HepG2 (cell line): ENCODE data around the gene LBX2. TPM values are rescaled to one million over a fixed set of nuclear protein-coding genes. Genes with fewer than 3 reads are reported as not detected.

Source experiments
- ATAC-seq: fragments of 200-7000 bp; cut with Tn5 transposase; 3 replicates; pipeline ENCODE4 v1.9.1; 2020; ENCODE audit warnings: mild to moderate bottlenecking, moderate library complexity
- BruUV-seq: library from RNA; stranded (reverse); fragments of 400-500 nt; replicated peaks from 2 replicates; lab custom pipeline; 2021; lab: Mats Ljungman, UMichigan
- CTCF ChIA-PET: fragments of 300-600 bp; formaldehyde crosslinking; extraction: SDS; loops from one replicate; lab custom pipeline; 2021; ENCODE audit warnings: low total read pairs, inconsistent platforms, low intra/inter-chr PET ratio; lab: Yijun Ruan, JAX
- POLR2A ChIA-PET: fragments of 350-600 bp; sonication (Branson Sonifier 250); formaldehyde crosslinking; loops from one replicate; lab custom pipeline; 2020; ENCODE audit warnings: antibody characterized with exemption, inconsistent platforms; lab: Yijun Ruan, JAX
- DNase-seq: peaks from one replicate; pipeline ENCODE4 v3.0.0-alpha.2; 2015; ENCODE audit warnings: low spot score
- FAIRE-seq: peaks from 3 replicates; lab custom pipeline; 2011; peaks lifted over from hg19 to GRCh38; lab: Jason Lieb, UNC
- H2AFZ ChIP-seq: one replicate; pipeline ENCODE4 v1.6.1; 2011; ENCODE audit warnings: low read length, inconsistent platforms
- H3K27ac ChIP-seq: fragments of 300-600 bp; 3 replicates; pipeline ENCODE4 v1.8.0; 2011; ENCODE audit warnings: mixed run types, mild to moderate bottlenecking, mixed read lengths, low read length, inconsistent platforms; ENCODE audit not compliant: insufficient read depth; ENCODE audit errors: extremely low read length
- H3K27me3 ChIP-seq, 2 experiments: fragments of 200-600 bp in 1 of 2; 2 replicates in 1 of 2; 3 replicates in 1 of 2; pipeline versions ENCODE4 v1.6.0 to v1.8.0; 2011; ENCODE audit warnings: low read length in 2 of 2, mild to moderate bottlenecking in 2 of 2, moderate library complexity in 2 of 2, inconsistent platforms in 1 of 2; ENCODE audit not compliant: insufficient read depth in 2 of 2, control insufficient read depth in 1 of 2
- H3K36me3 ChIP-seq, 2 experiments: fragments of 200-600 bp in 1 of 2; replicated peaks in 1 of 2; 2 replicates in 1 of 2; 3 replicates in 1 of 2; pipeline versions ENCODE4 v1.5.1 to v1.8.0; 2011; ENCODE audit warnings: low read length in 2 of 2, inconsistent platforms in 1 of 2; ENCODE audit not compliant: insufficient read depth in 2 of 2, control insufficient read depth in 1 of 2
- H3K4me1 ChIP-seq: 2 replicates; pipeline ENCODE4 v1.5.1; 2012; ENCODE audit warnings: low read length, inconsistent platforms; ENCODE audit not compliant: insufficient read depth
- H3K4me2 ChIP-seq: 2 replicates; pipeline ENCODE4 v1.6.0; 2011; ENCODE audit warnings: low read depth, low read length, inconsistent platforms
- H3K4me3 ChIP-seq, 3 experiments: fragments of 200-600 bp in 1 of 3; sonication (generic), shearing (Covaris generic) in 1 of 3; replicated peaks in 1 of 3; 2 replicates each; pipeline ENCODE4 v1.5.1; 2011 to 2016; ENCODE audit warnings: low read length in 3 of 3, inconsistent platforms in 2 of 3, low read depth in 2 of 3, mild to moderate bottlenecking in 2 of 3, control low read depth in 1 of 3, mixed read lengths in 1 of 3; ENCODE audit not compliant: insufficient read depth in 1 of 3
- H3K79me2 ChIP-seq: one replicate; pipeline ENCODE4 v1.6.1; 2011; ENCODE audit warnings: low read length, inconsistent platforms; ENCODE audit not compliant: insufficient read depth
- H3K9ac ChIP-seq: 2 replicates; pipeline ENCODE4 v1.6.0; 2011; ENCODE audit warnings: mild to moderate bottlenecking, low read depth, low read length, inconsistent platforms; ENCODE audit not compliant: insufficient read depth
- H3K9me3 ChIP-seq: 2 replicates; pipeline ENCODE4 v1.5.1; 2012; ENCODE audit warnings: mild to moderate bottlenecking, low read length
- H4K20me1 ChIP-seq: 2 replicates; pipeline ENCODE4 v1.6.0; 2011; ENCODE audit warnings: inconsistent platforms, mild to moderate bottlenecking, low read length, moderate library complexity; ENCODE audit not compliant: insufficient read depth
- AGO1 ChIP-seq: fragments of 200-400 bp; formaldehyde crosslinking; IDR thresholded peaks from 2 replicates; pipeline ENCODE4 v1.6.1; 2017; ENCODE audit warnings: mild to moderate bottlenecking, low read depth, low read length, moderate library complexity; ENCODE audit not compliant: poor library complexity, severe bottlenecking
- AGO2 ChIP-seq: fragments of 200-400 bp; formaldehyde crosslinking; optimal IDR thresholded peaks from 2 replicates; pipeline ENCODE3; 2017; ENCODE audit warnings: mild to moderate bottlenecking, low read depth, low read length, moderate library complexity
- DNMT1 ChIP-seq: sonication (generic); formaldehyde crosslinking; IDR thresholded peaks from 2 replicates; pipeline ENCODE4 v1.5.1; 2020; ENCODE audit warnings: mild to moderate bottlenecking, missing genetic modification reagents
- JUNB ChIP-seq: sonication (generic); formaldehyde crosslinking; IDR thresholded peaks from 2 replicates; pipeline ENCODE4 v1.8.0; 2022; ENCODE audit warnings: missing genetic modification reagents, mild to moderate bottlenecking, borderline replicate concordance
- MZF1 ChIP-seq: sonication (generic); formaldehyde crosslinking; IDR thresholded peaks from 2 replicates; pipeline ENCODE4 v1.8.1; 2023; ENCODE audit warnings: mild to moderate bottlenecking, missing genetic modification reagents, borderline replicate concordance
- NBN ChIP-seq: fragments of 450-650 bp; conservative IDR thresholded peaks from 2 replicates; pipeline ENCODE4 v1.6.1; 2017
- POLR2G ChIP-seq: fragments of 200-400 bp; formaldehyde crosslinking; IDR thresholded peaks from 2 replicates; pipeline ENCODE4 v1.6.1; 2018; ENCODE audit warnings: mild to moderate bottlenecking, low read depth, low read length, moderate library complexity
- RBFOX2 ChIP-seq: fragments of 200-400 bp; formaldehyde crosslinking; IDR thresholded peaks from 2 replicates; pipeline ENCODE4 v1.6.1; 2017; ENCODE audit warnings: low read depth, mild to moderate bottlenecking, low read length
- SMAD9 ChIP-seq: sonication (generic); formaldehyde crosslinking; IDR thresholded peaks from 2 replicates; pipeline ENCODE4 v1.5.1; 2020; ENCODE audit warnings: mild to moderate bottlenecking, missing genetic modification reagents
- SP5 ChIP-seq: IDR thresholded peaks from 2 replicates; pipeline ENCODE4 v1.6.1; 2016; ENCODE audit warnings: low read depth, borderline replicate concordance
- ZFX ChIP-seq: sonication (generic); formaldehyde crosslinking; IDR thresholded peaks from 2 replicates; pipeline ENCODE4 v1.4.0; 2020; ENCODE audit warnings: mild to moderate bottlenecking, low read depth, missing genetic modification reagents, moderate library complexity
- ZNF282 ChIP-seq: fragments of 450-650 bp; IDR thresholded peaks from 2 replicates; pipeline ENCODE4 v1.6.1; 2018; ENCODE audit not compliant: partially characterized antibody
- WGBS: methylation state at CpG from one replicate; pipeline ENCODE4 v1.1.6; 2017; ENCODE audit warnings: low lambda C conversion rate; 5-methylcytosine and 5-hydroxymethylcytosine counted together
- in situ Hi-C: cut with HindIII; loops from 2 replicates; pipeline ENCODE4 v1.10.0; 2017; ENCODE audit warnings: low pct_unique_long_range_greater_than_20kb; ENCODE audit not compliant: extremely low pct_ligation_motif_present
- intact Hi-C: fragments of 100-400 bp; cut with micrococcal nuclease; formaldehyde crosslinking; loops from one replicate; pipeline ENCODE4 v1.10.0; 2022; ENCODE audit not compliant: unreplicated experiment
- polyA plus RNA-seq, 8 experiments: library from polyadenylated mRNA; depleted of rRNA in 3 of 8; stranded (reverse) in 7 of 8; unstranded in 1 of 8; fragments of >200 nt; fragmentation: Illumina TruSeq in 4 of 8; extraction: Trizol in 4 of 8; gene quantifications; 2 replicates each; pipeline versions ENCODE4 v1.2.1 to v1.2.3, GENCODE V29; 2011 to 2016; ENCODE audit warnings: low read depth in 4 of 8, missing spikeins in 1 of 8, mixed read lengths in 1 of 8; ENCODE audit not compliant: insufficient read depth in 1 of 8
- total RNA-seq, 5 experiments: library from RNA; depleted of rRNA; stranded (reverse); fragments of >200 nt; fragmentation: Illumina TruSeq; extraction: Trizol; gene quantifications; 2 replicates each; pipeline ENCODE4 v1.2.3, GENCODE V29; 2016; ENCODE audit warnings: low read depth in 1 of 5
- TF ChIP-seq, protein P1 (sequence below), 2 experiments: sonication (generic) in 1 of 2; formaldehyde crosslinking in 1 of 2; IDR thresholded peaks; 2 replicates each; pipeline versions ENCODE4 v1.4.0 to v1.6.1; 2018 to 2020; ENCODE audit warnings: missing genetic modification reagents in 2 of 2, borderline replicate concordance in 1 of 2, low read depth in 1 of 2, mild to moderate bottlenecking in 1 of 2, missing biosample characterization in 1 of 2
- TF ChIP-seq, protein P2 (sequence below): sonication (generic); formaldehyde crosslinking; IDR thresholded peaks from 2 replicates; pipeline ENCODE4 v1.4.0; 2020; ENCODE audit warnings: missing genetic modification reagents

Gene LBX2
- total and polyA plus RNA-seq, 2 of the 13 experiments (the other 11 are each of a cell fraction or from before 2014, with no cell fraction given): 6.4 to 8.1 TPM

DNA sequence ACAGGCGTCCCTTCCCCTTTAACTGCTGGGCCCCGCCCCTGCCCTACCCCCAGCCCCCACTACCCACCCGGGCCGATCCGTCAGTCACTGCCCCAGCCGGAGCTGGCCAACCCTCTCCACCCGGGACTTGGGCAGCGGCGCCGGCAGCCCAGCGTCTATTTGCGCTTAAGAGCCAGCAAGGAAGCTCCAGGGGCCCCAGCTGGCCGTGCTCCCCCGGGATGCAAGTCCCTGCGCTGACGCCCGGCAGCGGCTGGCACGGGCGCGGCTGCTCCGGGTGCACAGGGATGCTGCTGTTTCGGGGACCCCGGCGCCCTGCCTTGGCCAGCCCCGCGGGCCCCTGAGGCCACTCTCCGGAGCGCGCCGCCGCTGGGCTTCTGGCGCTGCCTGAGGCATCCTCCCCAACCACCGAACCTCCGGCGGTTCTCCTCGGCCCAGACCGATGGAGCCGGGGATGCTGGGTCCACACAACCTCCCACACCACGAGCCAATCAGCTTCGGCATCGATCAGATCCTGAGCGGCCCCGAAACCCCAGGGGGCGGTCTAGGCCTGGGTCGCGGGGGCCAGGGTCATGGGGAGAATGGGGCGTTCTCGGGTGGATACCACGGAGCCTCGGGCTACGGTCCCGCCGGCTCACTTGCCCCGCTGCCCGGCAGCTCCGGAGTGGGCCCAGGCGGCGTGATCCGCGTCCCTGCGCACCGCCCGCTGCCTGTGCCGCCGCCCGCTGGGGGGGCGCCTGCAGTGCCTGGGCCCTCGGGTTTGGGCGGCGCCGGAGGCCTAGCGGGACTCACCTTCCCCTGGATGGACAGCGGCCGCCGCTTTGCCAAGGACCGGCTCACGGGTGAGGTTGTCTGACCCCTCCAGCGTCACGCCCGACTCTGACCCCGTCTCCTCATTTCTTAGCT lies 15.2 kb upstream of the LBX2 start, which contains the start of gene TLX2:
Gene TLX2, plus strand, starts transcription at position 83 of the 903 bp plus-strand sequence. Its CDS starts 357 bp downstream, at position 440.
- Histone ChIP-seq H3K27me3 (no peaks in the 10 kb centered on the region), H3K4me2 (peak within 1 kb of the TSS; percentile 75), H3K79me2 (no peaks in the 10 kb centered on the region), H2AFZ (no peak within 1 kb of the TSS), H3K4me1 (peaks cover 45% of the 10 kb centered on the region), H3K36me3 (peaks cover 11 to 12% of the 10 kb centered on the region in 2 experiments; a peak in 4 of 5 replicates), H3K27ac (peak within 1 kb of the TSS; percentile 27), H4K20me1 (no peaks in the 10 kb centered on the region), H3K9me3 (no peaks in the 10 kb centered on the region), H3K4me3 (peak within 1 kb of the TSS; percentile 43 to 63 (median 62); a peak in 5 of 6 replicates), H3K9ac (peak within 1 kb of the TSS; percentile 68)
- FAIRE-seq: no peak
- ChIA-PET CTCF (no interaction called here), POLR2A (interaction anchor here (2.1 to 2.4 kb wide), 2 partner anchors 11 to 15 kb away, joined by 6 to 13 read pairs; partner anchors contain the start of genes AUP1 and HTRA2)
- no TSS peak for BruUV-seq
- intact Hi-C loops: no loop called here
- in situ Hi-C loops: no loop called here
- DNase-seq: no peak
- WGBS: 95% methylated on average over 59 of the region's 82 CpGs
- ATAC-seq: no peak
- TF ChIP-seq ZNF282 (no peak), ZFX (peak; percentile 19; the same call in 1 of the 2 replicates), AGO1 (peak; percentile 39), SMAD9 (CRISPR knock-in tag) (no peak), MZF1 (CRISPR knock-in tag) (no peak), JUNB (CRISPR knock-in tag) (no peak), POLR2G (peak; percentile 35; the same call in 1 of the 2 replicates), RBFOX2 (peak; percentile 46), SP5 (CRISPR knock-in tag) (no peak), DNMT1 (CRISPR knock-in tag) (no peak), AGO2 (peak; percentile 64), NBN (no peak)
- TF ChIP-seq, protein P1, sequence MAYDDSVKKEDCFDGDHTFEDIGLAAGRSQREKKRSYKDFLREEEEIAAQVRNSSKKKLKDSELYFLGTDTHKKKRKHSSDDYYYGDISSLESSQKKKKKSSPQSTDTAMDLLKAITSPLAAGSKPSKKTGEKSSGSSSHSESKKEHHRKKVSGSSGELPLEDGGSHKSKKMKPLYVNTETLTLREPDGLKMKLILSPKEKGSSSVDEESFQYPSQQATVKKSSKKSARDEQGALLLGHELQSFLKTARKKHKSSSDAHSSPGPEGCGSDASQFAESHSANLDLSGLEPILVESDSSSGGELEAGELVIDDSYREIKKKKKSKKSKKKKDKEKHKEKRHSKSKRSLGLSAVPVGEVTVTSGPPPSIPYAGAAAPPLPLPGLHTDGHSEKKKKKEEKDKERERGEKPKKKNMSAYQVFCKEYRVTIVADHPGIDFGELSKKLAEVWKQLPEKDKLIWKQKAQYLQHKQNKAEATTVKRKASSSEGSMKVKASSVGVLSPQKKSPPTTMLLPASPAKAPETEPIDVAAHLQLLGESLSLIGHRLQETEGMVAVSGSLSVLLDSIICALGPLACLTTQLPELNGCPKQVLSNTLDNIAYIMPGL (CRISPR knock-in tag; IDR thresholded peaks at IDR 0.05; ENCODE audit: borderline replicate concordance in 1 of 2, low read depth in 1 of 2): no peak
- TF ChIP-seq, protein P2, sequence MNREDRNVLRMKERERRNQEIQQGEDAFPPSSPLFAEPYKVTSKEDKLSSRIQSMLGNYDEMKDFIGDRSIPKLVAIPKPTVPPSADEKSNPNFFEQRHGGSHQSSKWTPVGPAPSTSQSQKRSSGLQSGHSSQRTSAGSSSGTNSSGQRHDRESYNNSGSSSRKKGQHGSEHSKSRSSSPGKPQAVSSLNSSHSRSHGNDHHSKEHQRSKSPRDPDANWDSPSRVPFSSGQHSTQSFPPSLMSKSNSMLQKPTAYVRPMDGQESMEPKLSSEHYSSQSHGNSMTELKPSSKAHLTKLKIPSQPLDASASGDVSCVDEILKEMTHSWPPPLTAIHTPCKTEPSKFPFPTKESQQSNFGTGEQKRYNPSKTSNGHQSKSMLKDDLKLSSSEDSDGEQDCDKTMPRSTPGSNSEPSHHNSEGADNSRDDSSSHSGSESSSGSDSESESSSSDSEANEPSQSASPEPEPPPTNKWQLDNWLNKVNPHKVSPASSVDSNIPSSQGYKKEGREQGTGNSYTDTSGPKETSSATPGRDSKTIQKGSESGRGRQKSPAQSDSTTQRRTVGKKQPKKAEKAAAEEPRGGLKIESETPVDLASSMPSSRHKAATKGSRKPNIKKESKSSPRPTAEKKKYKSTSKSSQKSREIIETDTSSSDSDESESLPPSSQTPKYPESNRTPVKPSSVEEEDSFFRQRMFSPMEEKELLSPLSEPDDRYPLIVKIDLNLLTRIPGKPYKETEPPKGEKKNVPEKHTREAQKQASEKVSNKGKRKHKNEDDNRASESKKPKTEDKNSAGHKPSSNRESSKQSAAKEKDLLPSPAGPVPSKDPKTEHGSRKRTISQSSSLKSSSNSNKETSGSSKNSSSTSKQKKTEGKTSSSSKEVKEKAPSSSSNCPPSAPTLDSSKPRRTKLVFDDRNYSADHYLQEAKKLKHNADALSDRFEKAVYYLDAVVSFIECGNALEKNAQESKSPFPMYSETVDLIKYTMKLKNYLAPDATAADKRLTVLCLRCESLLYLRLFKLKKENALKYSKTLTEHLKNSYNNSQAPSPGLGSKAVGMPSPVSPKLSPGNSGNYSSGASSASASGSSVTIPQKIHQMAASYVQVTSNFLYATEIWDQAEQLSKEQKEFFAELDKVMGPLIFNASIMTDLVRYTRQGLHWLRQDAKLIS (CRISPR knock-in tag): no peak
